SK-N-SH treated with all-trans-retinoic acid at 6 μM for 48 hours (cell line): ENCODE results near the gene CCN2.

Experiments
- ATAC-seq: fragments of 200-7000 bp; cut with Tn5 transposase; 3 replicates; pipeline ENCODE4 v1.9.1; 2020; ENCODE audit warnings: mild to moderate bottlenecking, moderate library complexity
- ARNTL ChIP-seq: fragments of 450-650 bp; formaldehyde crosslinking; IDR thresholded peaks from 2 replicates; pipeline ENCODE4 v1.5.0; 2020; ENCODE audit warnings: low read depth, mild to moderate bottlenecking, moderate library complexity, borderline replicate concordance
- BACH2 ChIP-seq: fragments of 250-450 bp; sonication (Bioruptor Pico); IDR thresholded peaks from 2 replicates; pipeline ENCODE4 v1.9.0; 2021; ENCODE audit warnings: mild to moderate bottlenecking, borderline replicate concordance
- CREB5 ChIP-seq: fragments of 250-450 bp; sonication (Bioruptor Pico); IDR thresholded peaks from 2 replicates; pipeline ENCODE4 v1.5.1; 2020; ENCODE audit warnings: low read depth, mild to moderate bottlenecking, moderate library complexity
- CSDC2 ChIP-seq: fragments of 250-450 bp; sonication (Bioruptor Pico); IDR thresholded peaks from 2 replicates; pipeline ENCODE4 v1.5.0; 2020; ENCODE audit warnings: mild to moderate bottlenecking, moderate library complexity
- CSRNP3 ChIP-seq: fragments of 250-450 bp; sonication (Bioruptor Pico); IDR thresholded peaks from 2 replicates; pipeline ENCODE4 v1.5.1; 2021; ENCODE audit warnings: mild to moderate bottlenecking, moderate library complexity
- ESRRG ChIP-seq: fragments of 250-450 bp; sonication (Bioruptor Pico); IDR thresholded peaks from 2 replicates; pipeline ENCODE4 v1.6.1; 2021; ENCODE audit warnings: mild to moderate bottlenecking
- GLIS3 ChIP-seq: fragments of 250-450 bp; sonication (Bioruptor Pico); IDR thresholded peaks from 2 replicates; pipeline ENCODE4 v1.5.0; 2020; ENCODE audit warnings: mild to moderate bottlenecking, moderate library complexity
- ISL1 ChIP-seq: fragments of 250-450 bp; sonication (Bioruptor Pico); IDR thresholded peaks from 2 replicates; pipeline ENCODE4 v2.1.2; 2022; ENCODE audit warnings: mild to moderate bottlenecking, moderate library complexity
- OSR1 ChIP-seq: fragments of 250-450 bp; sonication (Bioruptor Pico); IDR thresholded peaks from 2 replicates; pipeline ENCODE4 v1.8.0; 2022; ENCODE audit warnings: moderate library complexity, mild to moderate bottlenecking, inconsistent platforms
- PATZ1 ChIP-seq: fragments of 250-450 bp; sonication (Bioruptor Pico); IDR thresholded peaks from 2 replicates; pipeline ENCODE4 v1.8.0; 2020; ENCODE audit warnings: mild to moderate bottlenecking, moderate library complexity, borderline replicate concordance
- POU6F1 ChIP-seq: fragments of 250-450 bp; sonication (Bioruptor Pico); IDR thresholded peaks from 2 replicates; pipeline ENCODE4 v1.8.0; 2021; ENCODE audit warnings: low read depth, mild to moderate bottlenecking, moderate library complexity, borderline replicate concordance
- PPARA ChIP-seq: fragments of 250-450 bp; sonication (Bioruptor Pico); IDR thresholded peaks from 2 replicates; pipeline ENCODE4 v1.5.0; 2020; ENCODE audit warnings: mild to moderate bottlenecking, borderline replicate concordance
- RARB ChIP-seq: fragments of 250-450 bp; sonication (Bioruptor Pico); IDR thresholded peaks from 2 replicates; pipeline ENCODE4 v1.8.0; 2021; ENCODE audit warnings: mild to moderate bottlenecking, moderate library complexity
- TCF4 ChIP-seq: fragments of 250-450 bp; sonication (Bioruptor Pico); IDR thresholded peaks from 2 replicates; pipeline ENCODE4 v1.8.0; 2021; ENCODE audit warnings: mild to moderate bottlenecking, moderate library complexity, borderline replicate concordance
- TOX ChIP-seq: fragments of 250-450 bp; sonication (Bioruptor Pico); IDR thresholded peaks from 2 replicates; pipeline ENCODE4 v1.8.0; 2021; ENCODE audit warnings: mild to moderate bottlenecking, moderate library complexity, borderline replicate concordance
- TSHZ2 ChIP-seq: fragments of 250-450 bp; sonication (Bioruptor Pico); IDR thresholded peaks from 2 replicates; pipeline ENCODE4 v1.5.0; 2020; ENCODE audit warnings: mild to moderate bottlenecking, moderate library complexity
- ZC3H10 ChIP-seq: fragments of 250-450 bp; sonication (Bioruptor Pico); IDR thresholded peaks from 2 replicates; pipeline ENCODE4 v1.5.1; 2021; ENCODE audit warnings: mild to moderate bottlenecking, moderate library complexity
- ZFP3 ChIP-seq: fragments of 250-450 bp; sonication (Bioruptor Pico); IDR thresholded peaks from 2 replicates; pipeline ENCODE4 v1.5.0; 2020; ENCODE audit warnings: mild to moderate bottlenecking, moderate library complexity
- ZFP30 ChIP-seq: fragments of 450-650 bp; formaldehyde crosslinking; IDR thresholded peaks from 2 replicates; pipeline ENCODE4 v1.5.0; 2022; ENCODE audit warnings: mild to moderate bottlenecking, moderate library complexity
- ZNF565 ChIP-seq: fragments of 450-650 bp; formaldehyde crosslinking; conservative IDR thresholded peaks from 2 replicates; pipeline ENCODE4 v1.5.0; 2020; ENCODE audit warnings: low read depth, mild to moderate bottlenecking, moderate library complexity
- ZNF70 ChIP-seq: fragments of 450-650 bp; formaldehyde crosslinking; IDR thresholded peaks from 2 replicates; pipeline ENCODE4 v1.5.0; 2020; ENCODE audit warnings: mild to moderate bottlenecking, moderate library complexity
- ZNF8 ChIP-seq: fragments of 450-650 bp; formaldehyde crosslinking; IDR thresholded peaks from 2 replicates; pipeline ENCODE4 v1.5.0; 2020; ENCODE audit warnings: mild to moderate bottlenecking, moderate library complexity

The CCN2 gene

GRCh38 chr6:131947986-131948661, 3.0 kb downstream of the CCN2 start:
- TF ChIP-seq ZFP3 (CRISPR knock-in tag) (no peak), BACH2 (CRISPR knock-in tag) (no peak), CSDC2 (CRISPR knock-in tag) (no peak), TSHZ2 (no peak), POU6F1 (CRISPR knock-in tag) (no peak), PATZ1 (CRISPR knock-in tag) (0 out of 2 replicates have a peak, but pooled peaks have one; percentile 23), ARNTL (CRISPR knock-in tag) (no peak), RARB (peak; percentile 54; the same call in 1 of the 2 replicates), TOX (no peak; the same call in 1 of the 2 replicates), PPARA (CRISPR knock-in tag) (no peak), ZFP30 (CRISPR knock-in tag) (no peak), TCF4 (CRISPR knock-in tag) (no peak)
- TF ChIP-seq, all 23 proteins: peak for 2
- no peak for ATAC-seq

- ATAC-seq, result peak; percentile 41
- no peak for TF ChIP-seq ARNTL (CRISPR knock-in tag)
- peak; percentile 85 for TF ChIP-seq GLIS3 (CRISPR knock-in tag)
- TF ChIP-seq ZC3H10 (CRISPR knock-in tag), result peak; percentile 87
- TF ChIP-seq ZNF565 (CRISPR knock-in tag), result no peak
- peak; percentile 90 for TF ChIP-seq RARB
- no peak for TF ChIP-seq ZNF8
- no peak for TF ChIP-seq TSHZ2
- TF ChIP-seq PATZ1 (CRISPR knock-in tag), result peak; percentile 40; the same call in 1 of the 2 replicates
- TF ChIP-seq OSR1 (CRISPR knock-in tag), result no peak
- no peak for TF ChIP-seq ISL1 (CRISPR knock-in tag)
- no peak for TF ChIP-seq TCF4 (CRISPR knock-in tag)
- TF ChIP-seq PPARA (CRISPR knock-in tag), result no peak
- TF ChIP-seq ZNF70 (CRISPR knock-in tag), result no peak
- TF ChIP-seq TOX, result peak; percentile 96
- peak; percentile 52 for TF ChIP-seq CSRNP3 (CRISPR knock-in tag)
- TF ChIP-seq CSDC2 (CRISPR knock-in tag), result no peak
- TF ChIP-seq BACH2 (CRISPR knock-in tag), result no peak
- no peak for TF ChIP-seq ZFP30 (CRISPR knock-in tag)
- TF ChIP-seq CREB5 (CRISPR knock-in tag), result no peak
- no peak; the same call in 1 of the 2 replicates for TF ChIP-seq ESRRG (CRISPR knock-in tag)
Measured at GRCh38 chr6:131946992-131947955, 3.9 kb downstream of the CCN2 start.
